Measurements from ENCODE around the gene PPM1H.
"Not testable (repeated sequence)": the region's sequence is repeated elsewhere in the genome, so short reads cannot be mapped to it uniquely, and the experiment has no call there.

The PPM1H gene

GRCh38 chr12:62909340-62909739, 25.6 kb downstream of the PPM1H start:
- DNase-seq (ENCODE audit: low read depth): no peak

- no peak for DNase-seq (ENCODE audit: low read depth)
Measured at GRCh38 chr12:62908674-62909073, 26.3 kb downstream of the PPM1H start.

GRCh38 chr12:62907561-62907960, 27.4 kb downstream of the PPM1H start:
- no peak for DNase-seq (ENCODE audit: low read depth)

GRCh38 chr12:62907078-62907477, 27.9 kb downstream of the PPM1H start:
- no peak for DNase-seq (ENCODE audit: low read depth)

DNA sequence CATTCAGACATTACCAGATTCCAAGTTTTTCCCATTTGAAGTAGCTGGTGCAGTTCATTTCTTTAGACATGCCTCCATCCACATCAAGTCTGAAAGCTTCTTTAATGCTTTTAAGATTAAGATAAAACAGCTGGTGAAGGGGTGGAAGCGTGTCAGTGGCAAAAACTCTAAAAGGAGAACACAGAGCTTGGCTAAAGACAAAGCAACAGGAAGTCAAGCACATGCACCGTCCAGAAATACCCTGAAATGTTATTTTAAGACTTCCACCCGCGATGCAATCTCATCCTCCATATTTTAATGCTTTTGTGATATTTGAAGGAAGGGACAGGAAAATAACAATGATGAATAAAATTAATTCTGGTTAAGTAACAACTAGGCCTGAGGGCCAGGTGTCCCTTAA, 31.8 kb downstream of the PPM1H start:
- no peak for DNase-seq (ENCODE audit: low read depth)

DNA sequence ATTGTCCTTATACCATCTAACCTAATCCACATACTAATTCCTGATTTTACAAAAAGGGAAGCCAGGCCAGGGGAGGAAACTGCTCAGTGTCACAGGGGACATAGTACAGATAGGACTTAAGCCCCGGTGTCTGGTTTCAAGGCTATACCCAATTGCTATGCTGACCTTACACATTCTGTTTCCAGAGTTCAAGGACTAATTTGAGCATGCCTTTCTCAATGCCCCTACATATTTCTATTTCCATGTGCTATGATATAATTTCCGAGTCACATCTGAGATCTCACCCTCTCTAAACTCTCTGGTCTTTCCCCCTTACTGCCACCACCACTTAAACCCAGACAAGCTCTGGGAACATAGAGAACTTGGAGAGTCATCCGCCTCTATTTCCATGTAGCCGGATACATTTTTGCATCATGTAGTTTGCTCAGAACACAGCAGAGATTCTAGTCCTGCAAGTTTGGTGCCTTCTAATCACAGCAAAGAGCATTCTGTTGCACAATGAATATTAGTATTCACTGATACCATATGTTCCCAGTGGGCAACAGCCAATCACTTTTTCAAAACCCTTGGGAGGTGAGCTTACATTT, 34.2 kb downstream of the PPM1H start:
- no peak for DNase-seq (ENCODE audit: low read depth)

DNA sequence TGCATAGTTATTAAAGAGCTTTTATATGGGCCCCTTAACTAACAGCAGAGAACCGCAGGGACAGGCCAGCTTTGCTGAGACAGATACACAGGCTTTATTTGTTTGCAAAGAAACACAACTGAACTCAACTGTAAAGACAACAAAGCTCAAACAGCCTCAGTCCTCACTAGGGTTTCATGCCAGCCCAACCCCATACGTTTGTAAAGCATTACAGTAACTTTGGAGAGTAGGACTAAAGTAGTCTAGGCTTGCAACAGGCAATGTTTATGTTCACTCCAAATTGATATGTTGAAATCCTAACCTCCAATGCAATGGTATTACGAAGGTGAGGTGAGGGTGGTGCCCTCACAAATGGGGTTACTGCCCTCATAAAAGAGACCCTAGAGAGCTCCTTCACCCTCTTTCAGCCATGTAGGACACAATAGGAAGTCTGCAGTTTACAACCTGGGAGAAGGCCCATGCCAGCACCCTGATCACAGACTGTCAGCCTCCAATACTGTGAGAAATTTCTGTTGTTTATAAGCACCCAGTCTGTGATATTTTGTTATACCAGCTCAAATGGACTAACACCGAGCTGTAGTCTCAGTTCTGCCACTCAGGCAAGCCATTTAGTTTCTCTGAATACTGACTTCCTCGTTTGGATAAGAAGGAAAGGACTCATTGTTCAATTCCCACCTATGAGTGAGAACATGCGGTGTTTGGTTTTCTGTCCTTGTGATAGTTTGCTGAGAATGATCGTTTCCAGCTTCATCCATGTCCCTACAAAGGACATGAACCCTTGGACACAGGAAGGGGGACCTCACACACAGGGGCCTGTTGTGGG, 35.2 kb downstream of the PPM1H start:
- no peak for DNase-seq (ENCODE audit: low read depth)

DNA sequence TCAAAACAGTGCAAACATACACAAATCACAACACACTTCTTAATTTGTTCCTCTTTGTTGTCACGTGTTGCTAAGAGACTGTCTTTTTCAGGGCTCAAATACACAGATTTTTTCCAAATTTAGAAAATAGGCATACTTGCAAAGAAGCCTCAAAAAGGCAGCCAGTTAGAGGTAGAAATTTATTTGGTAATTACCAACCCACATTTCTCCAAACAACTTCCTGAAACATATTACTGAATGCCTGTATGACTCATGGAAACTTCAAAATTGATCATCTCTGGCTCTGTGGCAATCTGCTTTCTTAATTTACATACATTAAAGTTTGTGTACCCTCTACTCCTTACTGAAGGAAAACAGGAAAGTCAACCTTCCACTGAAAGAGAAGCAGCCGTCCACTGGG, 36.4 kb downstream of the PPM1H start:
- DNase-seq (ENCODE audit: low read depth): no peak

GRCh38 chr12:62895351-62895877, 39.5 kb downstream of the PPM1H start:
- DNase-seq (ENCODE audit: low read depth): no peak

DNA sequence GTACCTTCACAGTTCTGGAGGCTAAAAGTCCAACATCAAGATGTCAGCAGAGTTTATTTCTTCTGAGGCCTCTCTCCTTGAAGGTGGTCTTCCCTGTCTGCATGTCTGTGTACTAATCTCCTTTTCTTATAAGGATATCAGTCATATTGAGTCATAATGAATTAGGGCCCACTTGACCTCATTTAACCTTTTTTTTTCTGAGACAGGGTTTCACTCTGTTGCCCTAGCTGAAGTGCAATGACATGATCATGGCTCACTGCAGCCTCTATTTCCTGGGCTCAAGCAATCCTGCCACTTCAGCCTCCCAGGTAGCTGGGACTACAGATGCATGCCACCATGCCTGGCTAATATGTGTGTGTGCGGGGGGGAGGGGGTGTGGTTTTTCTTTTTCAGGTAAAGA, 41.7 kb downstream of the PPM1H start:
- DNase-seq (ENCODE audit: low read depth): no peak

GRCh38 chr12:62891805-62892549, 43.0 kb downstream of the PPM1H start:
- no peak for DNase-seq (ENCODE audit: low read depth)

GRCh38 chr12:62888454-62889110, 46.4 kb downstream of the PPM1H start:
- DNase-seq (ENCODE audit: low read depth): no peak

- DNase-seq (ENCODE audit: low read depth): no peak
Measured at GRCh38 chr12:62886796-62887195, 48.2 kb downstream of the PPM1H start.

- DNase-seq (ENCODE audit: low read depth): no peak
Measured at GRCh38 chr12:62885242-62885641, 49.7 kb downstream of the PPM1H start.

- not testable (repeated sequence) for DNase-seq (ENCODE audit: low read depth)
Measured at GRCh38 chr12:62884832-62885231, 50.1 kb downstream of the PPM1H start.

GRCh38 chr12:62882696-62883095, 52.3 kb downstream of the PPM1H start:
- DNase-seq (ENCODE audit: low read depth): no peak

GRCh38 chr12:62882140-62882539, 52.8 kb downstream of the PPM1H start:
- DNase-seq (ENCODE audit: low read depth): no peak

GRCh38 chr12:62879691-62880090, 55.3 kb downstream of the PPM1H start:
- DNase-seq (ENCODE audit: low read depth): no peak

- not testable (repeated sequence) for DNase-seq (ENCODE audit: low read depth)
Measured at GRCh38 chr12:62879228-62879627, 55.7 kb downstream of the PPM1H start.

GRCh38 chr12:62878211-62878610, 56.7 kb downstream of the PPM1H start:
- no peak for DNase-seq (ENCODE audit: low read depth)

DNA sequence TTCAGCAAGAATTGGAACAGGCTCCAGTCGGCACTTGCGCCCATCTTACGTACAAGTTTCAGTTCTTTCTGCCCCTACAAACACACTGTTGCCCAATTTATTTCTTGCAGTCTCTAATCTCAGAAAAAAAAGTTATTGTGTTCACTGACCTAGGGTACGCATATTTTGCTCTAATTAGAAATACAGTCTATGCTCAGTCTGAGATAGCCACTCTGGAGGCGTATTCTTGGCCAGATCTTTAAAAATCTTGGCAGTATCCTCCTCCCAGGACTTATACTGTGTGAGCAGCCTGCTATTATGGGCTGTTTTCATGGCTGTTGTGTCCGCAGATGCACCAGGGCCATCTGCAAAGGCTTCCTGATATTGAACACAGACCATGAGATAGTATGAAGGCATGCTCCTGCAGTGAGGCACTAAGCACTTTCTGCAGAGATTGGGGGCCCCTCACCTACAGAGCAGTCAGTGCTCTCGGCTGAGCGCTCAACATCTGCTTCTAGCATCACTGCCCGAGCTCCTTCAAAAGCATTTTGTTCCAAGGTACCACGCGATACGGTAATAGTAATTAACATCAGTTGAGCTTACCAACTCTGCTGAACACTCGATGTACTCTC, 57.9 kb downstream of the PPM1H start:
- DNase-seq (ENCODE audit: low read depth): no peak

Data from non-pigmented ciliary epithelial cell (primary cell).